OCI-LY7 (cell line): ENCODE measurements around the gene TJP2. TPM values are rescaled to one million over a fixed set of nuclear protein-coding genes. Genes with fewer than 3 reads are reported as not detected.

Experiments used
- total RNA-seq, 2 experiments: library from RNA; depleted of rRNA in 1 of 2; stranded (reverse); fragments of >200 nt in 1 of 2; shearing (Covaris generic) in 1 of 2; gene quantifications; 2 replicates each; pipeline ENCODE4 v1.2.3, GENCODE V29; 2014 to 2022

The TJP2 gene
- total RNA-seq, 2 experiments from 2014 or later, result 15.1 to 18.0 TPM

Other genes with a start within 250 kb of the TJP2 start
- gene PRKACG, start 160.2 kb upstream of the TJP2 start, total RNA-seq (2014; rRNA removed; shearing (Covaris generic)), result not detected in 2 replicates
- not detected in 2 replicates for gene PRKACG, start 160.2 kb upstream of the TJP2 start, total RNA-seq (2022)
- 5.6 and 6.9 TPM in 2 replicates for gene FXN, start 138.5 kb upstream of the TJP2 start, total RNA-seq (2014; rRNA removed; shearing (Covaris generic))
- 33.6 and 36.1 TPM in 2 replicates for gene FXN, start 138.5 kb upstream of the TJP2 start, total RNA-seq (2022)
- gene ENTREP1, start 150.9 kb downstream of the TJP2 start, total RNA-seq (2014; rRNA removed; shearing (Covaris generic)), result not detected in 2 replicates
- gene ENTREP1, start 150.9 kb downstream of the TJP2 start, total RNA-seq (2022), result not detected in 2 replicates